Endothelial cell (in vitro differentiated cells): ENCODE results near the gene SMPD2. TPM values are rescaled to one million over a fixed set of nuclear protein-coding genes. Genes with fewer than 3 reads are reported as not detected.
A peak's percentile ranks its signal among the peaks of the same experiment; 100 is the strongest.

Source experiments
- DNase-seq: peaks from one replicate; pipeline ENCODE4 v3.0.0; 2021; ENCODE audit warnings: low spot score
- H3K27ac Mint-ChIP-seq: one replicate; pipeline ENCODE4 v1.8.0; 2021; ENCODE audit warnings: mixed read lengths, inconsistent platforms; ENCODE audit not compliant: unreplicated experiment
- H3K27me3 Mint-ChIP-seq: one replicate; pipeline ENCODE4 v1.8.0; 2021; ENCODE audit warnings: mild to moderate bottlenecking, moderate library complexity, mixed read lengths, inconsistent platforms; ENCODE audit not compliant: unreplicated experiment
- H3K36me3 Mint-ChIP-seq: one replicate; pipeline ENCODE4 v1.8.0; 2021; ENCODE audit warnings: mild to moderate bottlenecking, low read depth, mixed read lengths, inconsistent platforms; ENCODE audit not compliant: unreplicated experiment
- H3K4me1 Mint-ChIP-seq: one replicate; pipeline ENCODE4 v1.8.0; 2021; ENCODE audit warnings: mild to moderate bottlenecking, mixed read lengths, inconsistent platforms; ENCODE audit not compliant: unreplicated experiment
- H3K4me3 Mint-ChIP-seq: one replicate; pipeline ENCODE4 v1.8.0; 2021; ENCODE audit warnings: mild to moderate bottlenecking, mixed read lengths, inconsistent platforms; ENCODE audit not compliant: unreplicated experiment
- H3K9me3 Mint-ChIP-seq: one replicate; pipeline ENCODE4 v1.8.0; 2021; ENCODE audit warnings: mixed read lengths, inconsistent platforms; ENCODE audit not compliant: unreplicated experiment
- long read RNA-seq: library from polyadenylated mRNA; unstranded; transcript quantifications from one replicate; pipeline ENCODE4 v2.0.0, GENCODE V29; 2020; ENCODE audit not compliant: unreplicated experiment
- total RNA-seq: library from RNA; stranded (reverse); fragmentation: NEBNext Ultra II Directional; extraction: Animal tissue kit (Norgen Biotek cat#: 25700); gene quantifications from one replicate; pipeline ENCODE4 v1.2.1, GENCODE V29; 2021; ENCODE audit not compliant: unreplicated experiment
- TF ChIP-seq, protein P1 (sequence below): fragments of 200-600 bp; sonication (generic); IDR thresholded peaks from one replicate; pipeline ENCODE4 v1.5.0; 2021; ENCODE audit warnings: antibody characterized with exemption; ENCODE audit not compliant: unreplicated experiment

SMPD2 gene, protein sequence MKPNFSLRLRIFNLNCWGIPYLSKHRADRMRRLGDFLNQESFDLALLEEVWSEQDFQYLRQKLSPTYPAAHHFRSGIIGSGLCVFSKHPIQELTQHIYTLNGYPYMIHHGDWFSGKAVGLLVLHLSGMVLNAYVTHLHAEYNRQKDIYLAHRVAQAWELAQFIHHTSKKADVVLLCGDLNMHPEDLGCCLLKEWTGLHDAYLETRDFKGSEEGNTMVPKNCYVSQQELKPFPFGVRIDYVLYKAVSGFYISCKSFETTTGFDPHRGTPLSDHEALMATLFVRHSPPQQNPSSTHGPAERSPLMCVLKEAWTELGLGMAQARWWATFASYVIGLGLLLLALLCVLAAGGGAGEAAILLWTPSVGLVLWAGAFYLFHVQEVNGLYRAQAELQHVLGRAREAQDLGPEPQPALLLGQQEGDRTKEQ
- total RNA-seq = 8.8 TPM
- long read RNA-seq, transcript SMPD2-201 (10 exons, 1,645 nt) = major isoform, 6 of 16 reads
- long read RNA-seq, partial matches to known transcripts = 2 of 16 reads
- long read RNA-seq, other reads (novel, unspliced or antisense) = 8 of 16 reads

DNA sequence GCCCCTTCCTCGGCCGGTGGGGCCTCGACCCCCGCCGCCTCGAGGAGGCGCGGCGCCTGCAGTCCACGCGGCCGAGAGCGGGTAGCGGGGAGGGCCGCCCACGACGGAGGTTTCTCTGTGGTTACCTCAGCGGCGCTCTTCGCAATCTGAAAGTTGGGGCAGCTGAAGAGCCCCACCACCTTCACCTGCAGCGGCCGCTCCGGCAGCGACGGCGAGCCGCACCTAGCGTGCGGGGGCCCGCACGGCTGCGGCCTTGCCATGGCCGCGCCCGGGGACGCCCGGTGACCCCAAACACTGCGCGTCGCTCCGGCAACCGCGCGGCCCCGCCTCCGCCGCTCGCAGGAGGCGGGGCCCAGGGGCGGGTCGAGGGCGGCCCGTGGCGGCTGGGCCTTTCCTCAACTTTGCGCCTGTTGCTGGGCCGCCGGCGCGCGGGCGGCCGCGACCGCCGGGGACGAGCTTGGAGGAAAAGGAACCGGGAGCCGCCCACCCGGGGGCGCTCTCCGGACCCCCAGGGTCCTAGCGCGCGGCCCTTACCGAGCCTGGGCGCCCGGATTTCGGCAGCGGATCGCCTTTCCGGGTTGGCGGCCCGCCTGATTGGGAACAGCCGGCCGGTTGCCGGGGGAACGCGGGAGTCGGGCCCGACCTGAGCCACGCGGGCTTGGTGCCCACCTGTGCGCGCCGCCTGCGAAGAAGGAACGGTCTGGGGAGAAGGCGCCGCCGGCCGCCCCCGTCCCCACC lies at the start of gene SMPD2, which contains the start of gene PPIL6:
Gene SMPD2 (plus strand): TSS at position 394 of the 738 bp plus-strand sequence. CDS start 398 bp downstream, outside the sequence.
Gene PPIL6 (minus strand): TSS at position 298 of the 738 bp plus-strand sequence. CDS start 38 bp downstream, at position 260.
- peak within 1 kb of the TSS; percentile 95 for H3K4me3 Mint-ChIP-seq
- peak within 1 kb of the TSS; percentile 88 for H3K27ac Mint-ChIP-seq
- TF ChIP-seq, protein P1, sequence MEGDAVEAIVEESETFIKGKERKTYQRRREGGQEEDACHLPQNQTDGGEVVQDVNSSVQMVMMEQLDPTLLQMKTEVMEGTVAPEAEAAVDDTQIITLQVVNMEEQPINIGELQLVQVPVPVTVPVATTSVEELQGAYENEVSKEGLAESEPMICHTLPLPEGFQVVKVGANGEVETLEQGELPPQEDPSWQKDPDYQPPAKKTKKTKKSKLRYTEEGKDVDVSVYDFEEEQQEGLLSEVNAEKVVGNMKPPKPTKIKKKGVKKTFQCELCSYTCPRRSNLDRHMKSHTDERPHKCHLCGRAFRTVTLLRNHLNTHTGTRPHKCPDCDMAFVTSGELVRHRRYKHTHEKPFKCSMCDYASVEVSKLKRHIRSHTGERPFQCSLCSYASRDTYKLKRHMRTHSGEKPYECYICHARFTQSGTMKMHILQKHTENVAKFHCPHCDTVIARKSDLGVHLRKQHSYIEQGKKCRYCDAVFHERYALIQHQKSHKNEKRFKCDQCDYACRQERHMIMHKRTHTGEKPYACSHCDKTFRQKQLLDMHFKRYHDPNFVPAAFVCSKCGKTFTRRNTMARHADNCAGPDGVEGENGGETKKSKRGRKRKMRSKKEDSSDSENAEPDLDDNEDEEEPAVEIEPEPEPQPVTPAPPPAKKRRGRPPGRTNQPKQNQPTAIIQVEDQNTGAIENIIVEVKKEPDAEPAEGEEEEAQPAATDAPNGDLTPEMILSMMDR = peak; percentile 26
- H3K4me1 Mint-ChIP-seq = peaks cover 6% of the 10 kb centered on the region
- H3K27me3 Mint-ChIP-seq = peaks cover 21% of the 10 kb centered on the region
- no peaks in the 10 kb centered on the region for H3K9me3 Mint-ChIP-seq
- peaks cover 5% of the 10 kb centered on the region for H3K36me3 Mint-ChIP-seq
- peak; percentile 95 for DNase-seq

GRCh38 chr6:109393157-109393885 lies 47.2 kb upstream of the SMPD2 start:
- Mint-ChIP-seq H3K27me3 (no peaks in the 10 kb centered on the region), H3K27ac (no peak overlapping the region), H3K9me3 (no peaks in the 10 kb centered on the region), H3K4me3 (no peak overlapping the region), H3K36me3 (no peaks in the 10 kb centered on the region), H3K4me1 (peaks cover 4% of the 10 kb centered on the region)
- TF ChIP-seq, protein P1 = no peak
- DNase-seq = no peak

DNA sequence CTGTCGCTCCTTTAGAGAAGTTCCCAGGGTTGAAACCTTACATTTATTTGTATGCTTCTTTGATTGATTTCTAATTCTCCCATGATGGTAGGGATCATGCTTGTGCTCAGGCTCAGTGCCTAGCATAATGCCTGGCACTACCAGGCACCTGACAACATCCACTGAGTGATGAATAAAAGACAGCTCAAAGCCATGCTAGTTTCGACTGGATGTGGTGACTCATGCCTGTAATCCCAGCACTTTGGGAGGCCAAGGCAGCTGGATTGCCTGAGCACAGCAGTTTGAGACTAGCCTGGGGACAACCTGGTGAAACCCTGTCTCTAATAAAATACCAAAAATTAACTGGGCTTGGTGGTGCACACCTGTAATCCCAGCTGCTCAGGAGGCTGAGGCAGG lies 46.6 kb upstream of the SMPD2 start:
- Mint-ChIP-seq H3K27ac (no peak overlapping the region), H3K4me1 (peaks cover 4% of the 10 kb centered on the region), H3K4me3 (no peak overlapping the region), H3K27me3 (no peaks in the 10 kb centered on the region), H3K9me3 (no peaks in the 10 kb centered on the region), H3K36me3 (no peaks in the 10 kb centered on the region)
- no peak for DNase-seq
- TF ChIP-seq, protein P1 = no peak

- no peak for DNase-seq
- H3K27ac Mint-ChIP-seq = no peak overlapping the region
- TF ChIP-seq, protein P1 = no peak
- H3K4me3 Mint-ChIP-seq = no peak overlapping the region
- no peaks in the 10 kb centered on the region for H3K36me3 Mint-ChIP-seq
- no peaks in the 10 kb centered on the region for H3K27me3 Mint-ChIP-seq
- peaks cover 4% of the 10 kb centered on the region for H3K4me1 Mint-ChIP-seq
- H3K9me3 Mint-ChIP-seq = no peaks in the 10 kb centered on the region
Observed at GRCh38 chr6:109396046-109396718, 44.3 kb upstream of the SMPD2 start.
